Smooth muscle cell (in vitro differentiated cells): Measurements from ENCODE around the gene ATP9B. TPM values are rescaled to one million over a fixed set of nuclear protein-coding genes. Genes with fewer than 3 reads are reported as not detected.

Experiments used
- DNase-seq: peaks from one replicate; lab custom pipeline; 2025; ENCODE audit not compliant: unreplicated experiment; lab: John Stamatoyannopoulos, UW
- H2AFZ ChIP-seq: fragments of 200-600 bp; sonication (generic); 2 replicates; pipeline ENCODE4 v1.6.0; 2016; ENCODE audit warnings: antibody characterized with exemption, low read depth, mild to moderate bottlenecking
- H3F3A ChIP-seq: fragments of 200-600 bp; sonication (generic); 2 replicates; pipeline ENCODE4 v1.6.0; 2017; ENCODE audit warnings: antibody characterized with exemption, low read depth
- H3K27ac ChIP-seq: fragments of 200-600 bp; sonication (generic); 2 replicates; pipeline ENCODE4 v1.5.1; 2016; ENCODE audit warnings: low read depth, mild to moderate bottlenecking
- H3K27me3 ChIP-seq: fragments of 200-600 bp; sonication (generic); 2 replicates; pipeline ENCODE4 v1.6.1; 2016; ENCODE audit warnings: low read depth, mild to moderate bottlenecking
- H3K36me3 ChIP-seq: fragments of 200-600 bp; sonication (generic); 2 replicates; pipeline ENCODE4 v1.5.1; 2016; ENCODE audit warnings: low read depth
- H3K4me1 ChIP-seq: fragments of 200-600 bp; sonication (generic); 2 replicates; pipeline ENCODE4 v1.5.1; 2016; ENCODE audit warnings: low read depth
- H3K4me2 ChIP-seq: fragments of 200-600 bp; sonication (generic); 2 replicates; pipeline ENCODE4 v1.6.0; 2016; ENCODE audit warnings: mild to moderate bottlenecking
- H3K4me3 ChIP-seq: fragments of 200-600 bp; sonication (generic); 2 replicates; pipeline ENCODE4 v1.5.1; 2016; ENCODE audit warnings: mild to moderate bottlenecking
- H3K79me2 ChIP-seq: fragments of 200-600 bp; sonication (generic); 2 replicates; pipeline ENCODE4 v1.6.0; 2016; ENCODE audit warnings: low read depth, mild to moderate bottlenecking
- H3K9ac ChIP-seq: fragments of 200-600 bp; sonication (generic); 2 replicates; pipeline ENCODE4 v1.6.0; 2016; ENCODE audit warnings: low read depth
- H3K9me3 ChIP-seq: fragments of 200-600 bp; sonication (generic); replicated peaks from 2 replicates; pipeline ENCODE4 v1.5.1; 2016; ENCODE audit warnings: low read depth
- H4K20me1 ChIP-seq: fragments of 200-600 bp; sonication (generic); 2 replicates; pipeline ENCODE4 v1.6.0; 2016; ENCODE audit warnings: low read depth
- CTCF ChIP-seq: fragments of 200-600 bp; sonication (generic); IDR thresholded peaks from 2 replicates; pipeline ENCODE4 v1.5.1; 2017; ENCODE audit warnings: borderline replicate concordance, mild to moderate bottlenecking, antibody characterized with exemption; ENCODE audit not compliant: insufficient read depth, poor library complexity, severe bottlenecking
- WGBS: methylation state at CpG from one replicate; pipeline ENCODE4 v1.1.7; 2016; ENCODE audit warnings: low lambda C conversion rate; 5-methylcytosine and 5-hydroxymethylcytosine counted together
- polyA plus RNA-seq: library from polyadenylated mRNA; unstranded; fragments of >200 nt; fragmentation: Nextera tagmentation; extraction: Ambion mirVana; gene quantifications from 2 replicates; pipeline ENCODE4 v1.2.1, GENCODE V29; 2016
- total RNA-seq: library from RNA; depleted of rRNA; stranded (reverse); fragments of >200 nt; gene quantifications from 2 replicates; pipeline ENCODE4 v1.2.3, GENCODE V29; 2014

Gene ATP9B
- total and polyA plus RNA-seq, 2 experiments from 2014 or later = 6.1 to 16.4 TPM

GRCh38 chr18:79252904-79253633 is 183.9 kb downstream of the ATP9B start:
- DNase-seq = no peak
- Histone ChIP-seq H3K36me3 (no peaks in the 10 kb centered on the region), H3K9me3 (no peaks in the 10 kb centered on the region), H3K79me2 (no peaks in the 10 kb centered on the region), H3K9ac (no peak overlapping the region), H4K20me1 (no peaks in the 10 kb centered on the region), H3K4me1 (no peaks in the 10 kb centered on the region), H2AFZ (no peak overlapping the region), H3K4me3 (no peak overlapping the region), H3F3A (no peaks in the 10 kb centered on the region), H3K27ac (no peak overlapping the region), H3K27me3 (no peaks in the 10 kb centered on the region), H3K4me2 (no peak overlapping the region)
- TF ChIP-seq CTCF = no peak
- WGBS = 97% methylated on average over 20 of the region's 20 CpGs

- Histone ChIP-seq H3K4me3 (no peak overlapping the region), H3K4me1 (no peaks in the 10 kb centered on the region), H3K4me2 (no peak overlapping the region), H2AFZ (no peak overlapping the region), H3K79me2 (no peaks in the 10 kb centered on the region), H3F3A (no peaks in the 10 kb centered on the region), H3K27me3 (no peaks in the 10 kb centered on the region), H3K9ac (no peak overlapping the region), H3K9me3 (no peaks in the 10 kb centered on the region), H3K36me3 (no peaks in the 10 kb centered on the region), H4K20me1 (no peaks in the 10 kb centered on the region), H3K27ac (no peak overlapping the region)
- WGBS = 91% methylated on average over 6 of the region's 6 CpGs
- no peak for TF ChIP-seq CTCF
- no peak for DNase-seq
Observed at GRCh38 chr18:79257480-79257879, 188.3 kb downstream of the ATP9B start.

DNA sequence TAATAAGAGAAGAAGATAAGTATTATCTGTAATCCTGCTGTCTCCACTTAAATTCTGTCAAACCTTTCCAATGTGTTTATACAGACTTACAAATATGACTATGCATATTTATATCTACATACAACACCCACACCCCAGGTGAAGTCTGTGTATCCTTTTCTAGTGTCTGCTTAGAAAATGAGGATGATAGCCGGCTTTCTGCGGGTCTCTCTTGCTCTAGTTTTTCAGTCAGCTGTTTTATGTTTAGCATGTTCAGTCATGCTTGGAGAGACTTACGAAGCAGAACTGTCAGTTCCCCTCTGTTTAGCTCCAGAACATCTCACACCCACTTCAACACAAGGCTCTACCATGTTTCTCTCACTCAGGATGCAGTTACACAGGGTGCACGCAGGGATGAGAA is 189.3 kb downstream of the ATP9B start:
- Histone ChIP-seq H3K27me3 (no peaks in the 10 kb centered on the region), H3K79me2 (no peaks in the 10 kb centered on the region), H3K4me1 (no peaks in the 10 kb centered on the region), H3K9me3 (no peaks in the 10 kb centered on the region), H3K9ac (no peak overlapping the region), H3K4me3 (no peak overlapping the region), H3K36me3 (no peaks in the 10 kb centered on the region), H3K4me2 (no peak overlapping the region), H3K27ac (no peak overlapping the region), H4K20me1 (no peaks in the 10 kb centered on the region), H3F3A (no peaks in the 10 kb centered on the region), H2AFZ (no peak overlapping the region)
- no peak for DNase-seq
- no peak for TF ChIP-seq CTCF
- 88% methylated on average over 4 of the region's 4 CpGs for WGBS

DNA sequence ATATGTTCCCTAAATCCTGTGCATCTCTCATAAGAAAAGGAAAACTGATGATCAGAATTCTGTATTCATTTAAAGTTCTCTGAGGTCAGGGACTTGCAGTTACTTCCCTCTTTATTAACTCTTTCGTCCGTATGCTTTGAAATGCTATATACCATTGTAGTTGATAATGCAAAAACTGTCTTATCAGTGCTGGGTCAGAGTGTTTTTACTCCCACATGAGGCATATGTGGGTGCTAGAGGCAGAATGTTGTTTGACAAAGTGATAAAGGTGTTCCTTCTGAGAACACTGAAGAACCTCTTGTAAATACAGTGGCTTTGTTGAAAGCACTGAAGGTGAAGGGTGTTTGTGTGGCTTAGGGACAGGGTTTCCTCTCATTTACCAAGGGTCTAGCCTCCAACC is 190.0 kb downstream of the ATP9B start:
- no peak for DNase-seq
- Histone ChIP-seq H3K27ac (no peak overlapping the region), H3K4me3 (no peak overlapping the region), H3K27me3 (no peaks in the 10 kb centered on the region), H2AFZ (no peak overlapping the region), H3K36me3 (no peaks in the 10 kb centered on the region), H3K9ac (no peak overlapping the region), H3F3A (no peaks in the 10 kb centered on the region), H3K4me1 (no peaks in the 10 kb centered on the region), H3K79me2 (no peaks in the 10 kb centered on the region), H3K9me3 (no peaks in the 10 kb centered on the region), H3K4me2 (no peak overlapping the region), H4K20me1 (no peaks in the 10 kb centered on the region)
- no peak for TF ChIP-seq CTCF
- WGBS = 91% methylated on average over 2 of the region's 2 CpGs
